HepG2 (cell line): Measurements from ENCODE around the gene RHBDD2. TPM values are rescaled to one million over a fixed set of nuclear protein-coding genes. Genes with fewer than 3 reads are reported as not detected.
A peak's percentile ranks its signal among the peaks of the same experiment; 100 is the strongest.

ENCODE experiments used
- BCL6 ChIP-seq: IDR thresholded peaks from 2 replicates; pipeline ENCODE4 v1.6.1; 2016; ENCODE audit warnings: missing genetic modification reagents, missing compliant biosample characterization
- GABPB1 ChIP-seq: IDR thresholded peaks from 2 replicates; pipeline ENCODE4 v1.6.1; 2016; ENCODE audit warnings: mild to moderate bottlenecking, missing genetic modification reagents, moderate library complexity, missing compliant biosample characterization
- RBM39 ChIP-seq: fragments of 200-400 bp; formaldehyde crosslinking; IDR thresholded peaks from one replicate; pipeline ENCODE4 v1.6.1; 2018; ENCODE audit warnings: antibody characterized with exemption, mild to moderate bottlenecking, low read depth, low read length; ENCODE audit not compliant: poor library complexity, severe bottlenecking
- SAFB2 ChIP-seq: sonication (generic); formaldehyde crosslinking; IDR thresholded peaks from 2 replicates; pipeline ENCODE4 v1.5.1; 2020; ENCODE audit warnings: missing genetic modification reagents, low read depth, mild to moderate bottlenecking, borderline replicate concordance
- SCMH1 ChIP-seq: sonication (generic); formaldehyde crosslinking; IDR thresholded peaks from 2 replicates; pipeline ENCODE4 v1.9.0; 2021; ENCODE audit warnings: missing genetic modification reagents, mild to moderate bottlenecking, borderline replicate concordance
- SMC3 ChIP-seq: IDR thresholded peaks from 2 replicates; pipeline ENCODE4 v1.6.1; 2011; ENCODE audit warnings: low read length, improper control_type of control experiment
- SP5 ChIP-seq: IDR thresholded peaks from 2 replicates; pipeline ENCODE4 v1.6.1; 2016; ENCODE audit warnings: low read depth, borderline replicate concordance
- TCF12 ChIP-seq, 2 experiments: fragments of 450-650 bp in 1 of 2; sonication (generic) in 1 of 2; formaldehyde crosslinking in 1 of 2; IDR thresholded peaks; 2 replicates each; pipeline versions ENCODE4 v1.6.1 to v1.8.0; 2017 to 2022; ENCODE audit warnings: antibody characterized with exemption in 1 of 2, mild to moderate bottlenecking in 1 of 2, missing genetic modification reagents in 1 of 2, moderate library complexity in 1 of 2
- ZFP1 ChIP-seq: IDR thresholded peaks from 2 replicates; pipeline ENCODE4 v1.6.1; 2016
- ZNF292 ChIP-seq: sonication (generic); formaldehyde crosslinking; IDR thresholded peaks from 2 replicates; pipeline ENCODE4 v1.8.1; 2022; ENCODE audit warnings: mild to moderate bottlenecking, low read depth, missing genetic modification reagents, borderline replicate concordance
- ZNF546 ChIP-seq: sonication (generic); formaldehyde crosslinking; conservative IDR thresholded peaks from 2 replicates; pipeline ENCODE4 v1.8.1; 2023; ENCODE audit warnings: mild to moderate bottlenecking, missing genetic modification reagents
- ZNF563 ChIP-seq: sonication (generic); formaldehyde crosslinking; IDR thresholded peaks from 2 replicates; pipeline ENCODE4 v1.8.0; 2022; ENCODE audit warnings: mild to moderate bottlenecking, moderate library complexity, missing genetic modification reagents
- ZNF747 ChIP-seq: sonication (generic); formaldehyde crosslinking; IDR thresholded peaks from 2 replicates; pipeline ENCODE4 v1.8.1; 2023; ENCODE audit warnings: missing genetic modification reagents, mild to moderate bottlenecking, borderline replicate concordance
- ZNF782 ChIP-seq: sonication (generic); formaldehyde crosslinking; IDR thresholded peaks from 2 replicates; pipeline ENCODE4 v1.4.0; 2020; ENCODE audit warnings: missing genetic modification reagents, mild to moderate bottlenecking, borderline replicate concordance
- ZNF841 ChIP-seq: sonication (generic); formaldehyde crosslinking; IDR thresholded peaks from 2 replicates; pipeline ENCODE4 v1.8.1; 2023; ENCODE audit warnings: missing genetic modification reagents, borderline replicate concordance
- ZNF891 ChIP-seq: sonication (generic); formaldehyde crosslinking; IDR thresholded peaks from 2 replicates; pipeline ENCODE4 v1.5.0; 2020; ENCODE audit warnings: mild to moderate bottlenecking, missing genetic modification reagents
- polyA plus RNA-seq, 8 experiments: library from polyadenylated mRNA; depleted of rRNA in 3 of 8; stranded (reverse) in 7 of 8; unstranded in 1 of 8; fragments of >200 nt; fragmentation: Illumina TruSeq in 4 of 8; extraction: Trizol in 4 of 8; gene quantifications; 2 replicates each; pipeline versions ENCODE4 v1.2.1 to v1.2.3, GENCODE V29; 2011 to 2016; ENCODE audit warnings: low read depth in 4 of 8, missing spikeins in 1 of 8, mixed read lengths in 1 of 8; ENCODE audit not compliant: insufficient read depth in 1 of 8
- total RNA-seq, 5 experiments: library from RNA; depleted of rRNA; stranded (reverse); fragments of >200 nt; fragmentation: Illumina TruSeq; extraction: Trizol; gene quantifications; 2 replicates each; pipeline ENCODE4 v1.2.3, GENCODE V29; 2016; ENCODE audit warnings: low read depth in 1 of 5
- TF ChIP-seq, protein P1 (sequence below): sonication (generic); formaldehyde crosslinking; conservative IDR thresholded peaks from 2 replicates; pipeline ENCODE4 v1.4.0; 2020; ENCODE audit warnings: missing genetic modification reagents
- TF ChIP-seq, protein P2 (sequence below): IDR thresholded peaks from 2 replicates; pipeline ENCODE4 v1.6.1; 2018; ENCODE audit warnings: missing genetic modification reagents, mild to moderate bottlenecking, missing compliant biosample characterization
- TF ChIP-seq, protein P3 (sequence below): sonication (generic); formaldehyde crosslinking; IDR thresholded peaks from 2 replicates; pipeline ENCODE4 v1.8.0; 2022; ENCODE audit warnings: missing genetic modification reagents, low read depth, mild to moderate bottlenecking, borderline replicate concordance
- TF ChIP-seq, protein P4 (sequence below): IDR thresholded peaks from 2 replicates; pipeline ENCODE4 v1.6.1; 2016; ENCODE audit warnings: missing compliant biosample characterization, missing genetic modification reagents, borderline replicate concordance
- TF ChIP-seq, protein P5 (sequence below): sonication (generic); formaldehyde crosslinking; IDR thresholded peaks from 2 replicates; pipeline ENCODE4 v1.4.0; 2020; ENCODE audit warnings: mild to moderate bottlenecking, missing genetic modification reagents
- TF ChIP-seq, protein P6 (sequence below): sonication (generic); formaldehyde crosslinking; IDR thresholded peaks from 2 replicates; pipeline ENCODE4 v1.5.0; 2020; ENCODE audit warnings: mild to moderate bottlenecking, missing genetic modification reagents, borderline replicate concordance

Gene RHBDD2
- total and polyA plus RNA-seq, 2 of the 13 experiments (the other 11 are each of a cell fraction or from before 2014, with no cell fraction given), result 23.1 to 26.4 TPM

DNA sequence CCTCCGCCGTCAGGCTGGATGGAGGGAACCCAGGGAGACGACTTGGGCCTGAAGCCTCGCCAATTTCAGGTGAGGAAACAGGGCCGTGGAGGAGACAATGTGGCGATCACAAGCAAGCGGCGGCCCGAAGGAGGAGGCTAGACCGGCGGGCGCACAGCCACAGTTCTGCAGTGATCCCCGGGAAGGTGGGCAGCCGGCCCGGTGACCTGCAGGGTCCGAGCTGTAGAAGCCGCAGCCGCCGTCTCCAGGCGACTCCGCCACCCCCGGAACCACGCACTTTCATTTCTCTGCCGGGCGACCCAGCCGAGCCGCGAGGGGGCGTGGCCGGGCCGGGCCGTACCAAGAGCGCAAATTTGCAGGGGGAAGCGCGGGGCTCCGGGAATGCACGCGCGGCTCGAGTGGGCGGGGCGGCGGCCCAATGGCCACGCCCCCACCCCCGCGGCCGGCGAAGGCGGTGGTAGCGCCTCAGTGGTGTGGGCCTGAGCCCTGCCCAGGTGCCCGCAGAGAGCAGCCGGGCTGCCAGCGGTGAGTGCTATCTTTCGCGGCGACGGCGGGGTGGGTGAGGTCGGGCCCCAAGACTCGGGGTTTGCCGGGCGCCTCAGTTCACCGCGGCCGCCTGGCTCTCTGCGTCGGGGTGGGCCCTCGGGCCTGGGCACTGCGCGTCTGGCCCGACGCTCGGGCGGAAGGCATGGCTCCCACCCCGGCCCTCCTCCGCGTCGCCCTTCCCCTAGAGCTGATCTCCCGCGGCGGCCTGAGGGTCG, 36.0 kb downstream of the RHBDD2 start, which contains the start of gene POR (continued):
- TF ChIP-seq, protein P1, sequence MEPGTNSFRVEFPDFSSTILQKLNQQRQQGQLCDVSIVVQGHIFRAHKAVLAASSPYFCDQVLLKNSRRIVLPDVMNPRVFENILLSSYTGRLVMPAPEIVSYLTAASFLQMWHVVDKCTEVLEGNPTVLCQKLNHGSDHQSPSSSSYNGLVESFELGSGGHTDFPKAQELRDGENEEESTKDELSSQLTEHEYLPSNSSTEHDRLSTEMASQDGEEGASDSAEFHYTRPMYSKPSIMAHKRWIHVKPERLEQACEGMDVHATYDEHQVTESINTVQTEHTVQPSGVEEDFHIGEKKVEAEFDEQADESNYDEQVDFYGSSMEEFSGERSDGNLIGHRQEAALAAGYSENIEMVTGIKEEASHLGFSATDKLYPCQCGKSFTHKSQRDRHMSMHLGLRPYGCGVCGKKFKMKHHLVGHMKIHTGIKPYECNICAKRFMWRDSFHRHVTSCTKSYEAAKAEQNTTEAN (CRISPR knock-in tag), result peak; percentile 75
- TF ChIP-seq, protein P2, sequence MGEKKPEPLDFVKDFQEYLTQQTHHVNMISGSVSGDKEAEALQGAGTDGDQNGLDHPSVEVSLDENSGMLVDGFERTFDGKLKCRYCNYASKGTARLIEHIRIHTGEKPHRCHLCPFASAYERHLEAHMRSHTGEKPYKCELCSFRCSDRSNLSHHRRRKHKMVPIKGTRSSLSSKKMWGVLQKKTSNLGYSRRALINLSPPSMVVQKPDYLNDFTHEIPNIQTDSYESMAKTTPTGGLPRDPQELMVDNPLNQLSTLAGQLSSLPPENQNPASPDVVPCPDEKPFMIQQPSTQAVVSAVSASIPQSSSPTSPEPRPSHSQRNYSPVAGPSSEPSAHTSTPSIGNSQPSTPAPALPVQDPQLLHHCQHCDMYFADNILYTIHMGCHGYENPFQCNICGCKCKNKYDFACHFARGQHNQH (CRISPR knock-in tag), result peak; percentile 91
- no peak; the same call in 1 of the 2 replicates for TF ChIP-seq ZFP1 (CRISPR knock-in tag)
- no peak for TF ChIP-seq TCF12 (IDR thresholded peaks at IDR 0.05)
- TF ChIP-seq TCF12 (CRISPR knock-in tag; IDR thresholded peaks at IDR 0.05), result peak; percentile 63; the same call in 1 of the 2 replicates
- TF ChIP-seq, protein P3, sequence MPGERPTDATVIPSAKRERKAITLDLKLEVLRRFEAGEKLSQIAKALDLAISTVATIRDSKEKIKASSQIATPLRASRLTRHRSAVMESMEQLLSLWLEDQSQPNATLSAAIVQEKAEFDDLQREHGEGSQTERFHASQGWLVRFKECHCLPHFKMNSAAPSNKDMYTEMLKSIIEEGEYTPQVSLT (CRISPR knock-in tag), result no peak
- peak; percentile 65 for TF ChIP-seq ZNF891 (CRISPR knock-in tag)
- no peak for TF ChIP-seq ZNF292 (CRISPR knock-in tag)
- no peak for TF ChIP-seq SMC3
- TF ChIP-seq, protein P4, sequence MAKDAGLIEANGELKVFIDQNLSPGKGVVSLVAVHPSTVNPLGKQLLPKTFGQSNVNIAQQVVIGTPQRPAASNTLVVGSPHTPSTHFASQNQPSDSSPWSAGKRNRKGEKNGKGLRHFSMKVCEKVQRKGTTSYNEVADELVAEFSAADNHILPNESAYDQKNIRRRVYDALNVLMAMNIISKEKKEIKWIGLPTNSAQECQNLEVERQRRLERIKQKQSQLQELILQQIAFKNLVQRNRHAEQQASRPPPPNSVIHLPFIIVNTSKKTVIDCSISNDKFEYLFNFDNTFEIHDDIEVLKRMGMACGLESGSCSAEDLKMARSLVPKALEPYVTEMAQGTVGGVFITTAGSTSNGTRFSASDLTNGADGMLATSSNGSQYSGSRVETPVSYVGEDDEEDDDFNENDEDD (CRISPR knock-in tag), result no peak
- 0 out of 2 replicates have a peak, but pooled peaks have one; percentile 41 for TF ChIP-seq BCL6 (CRISPR knock-in tag)
- peak; percentile 84 for TF ChIP-seq ZNF563 (CRISPR knock-in tag)
- peak; percentile 63; the same call in 1 of the 2 replicates for TF ChIP-seq ZNF546
- no peak for TF ChIP-seq ZNF782
- TF ChIP-seq RBM39, result peak; percentile 76
- peak; percentile 93 for TF ChIP-seq SP5
- peak; percentile 92 for TF ChIP-seq ZNF747
- TF ChIP-seq, protein P5, sequence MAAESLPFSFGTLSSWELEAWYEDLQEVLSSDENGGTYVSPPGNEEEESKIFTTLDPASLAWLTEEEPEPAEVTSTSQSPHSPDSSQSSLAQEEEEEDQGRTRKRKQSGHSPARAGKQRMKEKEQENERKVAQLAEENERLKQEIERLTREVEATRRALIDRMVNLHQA (CRISPR knock-in tag), result no peak
- no peak for TF ChIP-seq SCMH1 (CRISPR knock-in tag)
- TF ChIP-seq SAFB2 (CRISPR knock-in tag), result peak; percentile 65; the same call in 1 of the 2 replicates
- TF ChIP-seq, protein P6, sequence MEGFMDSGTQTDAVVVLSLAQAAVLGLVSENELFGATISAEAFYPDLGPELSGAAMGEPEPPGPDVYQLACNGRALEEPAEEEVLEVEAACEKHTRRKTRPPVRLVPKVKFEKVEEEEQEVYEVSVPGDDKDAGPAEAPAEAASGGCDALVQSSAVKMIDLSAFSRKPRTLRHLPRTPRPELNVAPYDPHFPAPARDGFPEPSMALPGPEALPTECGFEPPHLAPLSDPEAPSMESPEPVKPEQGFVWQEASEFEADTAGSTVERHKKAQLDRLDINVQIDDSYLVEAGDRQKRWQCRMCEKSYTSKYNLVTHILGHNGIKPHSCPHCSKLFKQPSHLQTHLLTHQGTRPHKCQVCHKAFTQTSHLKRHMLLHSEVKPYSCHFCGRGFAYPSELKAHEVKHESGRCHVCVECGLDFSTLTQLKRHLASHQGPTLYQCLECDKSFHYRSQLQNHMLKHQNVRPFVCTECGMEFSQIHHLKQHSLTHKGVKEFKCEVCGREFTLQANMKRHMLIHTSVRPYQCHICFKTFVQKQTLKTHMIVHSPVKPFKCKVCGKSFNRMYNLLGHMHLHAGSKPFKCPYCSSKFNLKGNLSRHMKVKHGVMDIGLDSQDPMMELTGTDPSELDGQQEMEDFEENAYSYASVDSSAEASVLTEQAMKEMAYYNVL, result peak; percentile 79; the same call in 1 of the 2 replicates
- no peak for TF ChIP-seq ZNF841 (CRISPR knock-in tag)
- peak; percentile 81 for TF ChIP-seq GABPB1 (CRISPR knock-in tag)
